Subcutaneous adipose tissue (tissue), 4 donors: Measurements from ENCODE around the gene ELMOD3. TPM values are rescaled to one million over a fixed set of nuclear protein-coding genes. Genes with fewer than 3 reads are reported as not detected.

Source experiments
- CTCF ChIP-seq: fragments of 450-650 bp; IDR thresholded peaks from one replicate; pipeline ENCODE4 v1.5.1; 2016; ENCODE audit warnings: low read depth, mild to moderate bottlenecking, control low read depth, antibody characterized with exemption, moderate library complexity
- total RNA-seq, 4 donors: library from RNA; depleted of rRNA; stranded (reverse); fragments of >200 nt; gene quantifications; one replicate each; pipeline ENCODE4 v1.1.0, GENCODE V29; 2016

Gene ELMOD3
- total RNA-seq, 4 donors from 2014 or later: 34.5 to 192 (median 88.3) TPM

GRCh38 chr2:85396531-85397470, 42.2 kb downstream of the ELMOD3 start:
- no peak for TF ChIP-seq CTCF

- no peak for TF ChIP-seq CTCF
Measured at GRCh38 chr2:85397925-85398331, 43.4 kb downstream of the ELMOD3 start.

- no peak for TF ChIP-seq CTCF
Measured at GRCh38 chr2:85398426-85399182, 44.0 kb downstream of the ELMOD3 start.

- TF ChIP-seq CTCF: no peak
Measured at GRCh38 chr2:85399183-85399455, 44.5 kb downstream of the ELMOD3 start.

- no peak for TF ChIP-seq CTCF
Measured at GRCh38 chr2:85400023-85400422, 45.5 kb downstream of the ELMOD3 start.

GRCh38 chr2:85400541-85401463, 46.2 kb downstream of the ELMOD3 start:
- TF ChIP-seq CTCF: no peak
